ENCODE measurements around the gene ATP10B.

- TF ChIP-seq, protein P1, sequence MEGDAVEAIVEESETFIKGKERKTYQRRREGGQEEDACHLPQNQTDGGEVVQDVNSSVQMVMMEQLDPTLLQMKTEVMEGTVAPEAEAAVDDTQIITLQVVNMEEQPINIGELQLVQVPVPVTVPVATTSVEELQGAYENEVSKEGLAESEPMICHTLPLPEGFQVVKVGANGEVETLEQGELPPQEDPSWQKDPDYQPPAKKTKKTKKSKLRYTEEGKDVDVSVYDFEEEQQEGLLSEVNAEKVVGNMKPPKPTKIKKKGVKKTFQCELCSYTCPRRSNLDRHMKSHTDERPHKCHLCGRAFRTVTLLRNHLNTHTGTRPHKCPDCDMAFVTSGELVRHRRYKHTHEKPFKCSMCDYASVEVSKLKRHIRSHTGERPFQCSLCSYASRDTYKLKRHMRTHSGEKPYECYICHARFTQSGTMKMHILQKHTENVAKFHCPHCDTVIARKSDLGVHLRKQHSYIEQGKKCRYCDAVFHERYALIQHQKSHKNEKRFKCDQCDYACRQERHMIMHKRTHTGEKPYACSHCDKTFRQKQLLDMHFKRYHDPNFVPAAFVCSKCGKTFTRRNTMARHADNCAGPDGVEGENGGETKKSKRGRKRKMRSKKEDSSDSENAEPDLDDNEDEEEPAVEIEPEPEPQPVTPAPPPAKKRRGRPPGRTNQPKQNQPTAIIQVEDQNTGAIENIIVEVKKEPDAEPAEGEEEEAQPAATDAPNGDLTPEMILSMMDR (tag by site-specific recombination; IDR thresholded peaks at IDR 0.05): no peak
- TF ChIP-seq ZFP3 (tag by site-specific recombination; IDR thresholded peaks at IDR 0.05; ENCODE audit: low read depth): no peak
- TF ChIP-seq ZBTB10 (tag by site-specific recombination; IDR thresholded peaks at IDR 0.05): no peak
- TF ChIP-seq ELK4 (IDR thresholded peaks at IDR 0.05; ENCODE audit: borderline replicate concordance, low read depth, low read length): no peak
- no peak for TF ChIP-seq PRDM2 (tag by site-specific recombination; IDR thresholded peaks at IDR 0.05; ENCODE audit: borderline replicate concordance)
- TF ChIP-seq ZNF311 (tag by site-specific recombination; IDR thresholded peaks at IDR 0.05; ENCODE audit: borderline replicate concordance): no peak
- no peak for TF ChIP-seq ZEB2 (tag by site-specific recombination; IDR thresholded peaks at IDR 0.05)
These were observed 202.7 kb downstream of the ATP10B start for GRCh38 chr5:160649304-160649703.

All from HEK293 (cell line).